ENCODE results near the gene ETV6.

ETV6 gene

DNA sequence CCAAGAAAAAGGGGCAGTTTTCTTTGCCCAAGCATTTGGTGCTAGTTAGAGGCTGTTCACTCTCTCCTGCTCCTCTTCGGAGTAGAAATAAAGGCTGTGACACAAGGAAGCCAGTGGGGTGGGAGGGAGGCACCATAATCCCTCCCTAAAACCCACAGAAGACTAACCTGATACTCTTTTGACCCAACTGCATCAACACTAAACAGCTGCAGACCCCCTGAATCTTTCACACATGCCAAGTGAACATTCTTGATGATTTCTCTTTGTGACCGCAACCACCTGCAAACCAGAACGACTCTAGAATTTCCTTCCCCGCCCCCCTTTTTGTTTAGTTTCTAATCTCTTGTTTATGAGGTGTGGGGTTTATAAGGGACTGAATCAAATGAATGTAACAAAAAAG, 245.4 kb downstream of the ETV6 start:
- no peaks in the 10 kb centered on the region for H4K20me1 ChIP-seq (ENCODE audit: insufficient read depth)
- no peaks in the 10 kb centered on the region for H3K36me3 ChIP-seq (ENCODE audit: insufficient read depth)
- peak overlapping the region; percentile 65 for H3K4me2 ChIP-seq
- H3K4me1 ChIP-seq (ENCODE audit: low read depth, poor library complexity, severe bottlenecking): peaks cover 61% of the 10 kb centered on the region
- TF ChIP-seq, protein P1, sequence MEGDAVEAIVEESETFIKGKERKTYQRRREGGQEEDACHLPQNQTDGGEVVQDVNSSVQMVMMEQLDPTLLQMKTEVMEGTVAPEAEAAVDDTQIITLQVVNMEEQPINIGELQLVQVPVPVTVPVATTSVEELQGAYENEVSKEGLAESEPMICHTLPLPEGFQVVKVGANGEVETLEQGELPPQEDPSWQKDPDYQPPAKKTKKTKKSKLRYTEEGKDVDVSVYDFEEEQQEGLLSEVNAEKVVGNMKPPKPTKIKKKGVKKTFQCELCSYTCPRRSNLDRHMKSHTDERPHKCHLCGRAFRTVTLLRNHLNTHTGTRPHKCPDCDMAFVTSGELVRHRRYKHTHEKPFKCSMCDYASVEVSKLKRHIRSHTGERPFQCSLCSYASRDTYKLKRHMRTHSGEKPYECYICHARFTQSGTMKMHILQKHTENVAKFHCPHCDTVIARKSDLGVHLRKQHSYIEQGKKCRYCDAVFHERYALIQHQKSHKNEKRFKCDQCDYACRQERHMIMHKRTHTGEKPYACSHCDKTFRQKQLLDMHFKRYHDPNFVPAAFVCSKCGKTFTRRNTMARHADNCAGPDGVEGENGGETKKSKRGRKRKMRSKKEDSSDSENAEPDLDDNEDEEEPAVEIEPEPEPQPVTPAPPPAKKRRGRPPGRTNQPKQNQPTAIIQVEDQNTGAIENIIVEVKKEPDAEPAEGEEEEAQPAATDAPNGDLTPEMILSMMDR (conservative IDR thresholded peaks at IDR 0.05; ENCODE audit: low read depth, low read length): no peak
- peak overlapping the region; percentile 76 for H3K27ac ChIP-seq
- H3K9ac ChIP-seq: peak overlapping the region; percentile 34; the same call in 1 of the 2 replicates
- no peak overlapping the region for H3K4me3 ChIP-seq (IDR thresholded peaks at IDR 0.05; ENCODE audit: insufficient read depth, low read depth, low read length)
- H3K79me2 ChIP-seq (ENCODE audit: insufficient read depth, low read depth): no peaks in the 10 kb centered on the region
- no peaks in the 10 kb centered on the region for H3K27me3 ChIP-seq (ENCODE audit: insufficient read depth, low read depth)
- no peak overlapping the region for H2AFZ ChIP-seq (ENCODE audit: low read depth)

DNA sequence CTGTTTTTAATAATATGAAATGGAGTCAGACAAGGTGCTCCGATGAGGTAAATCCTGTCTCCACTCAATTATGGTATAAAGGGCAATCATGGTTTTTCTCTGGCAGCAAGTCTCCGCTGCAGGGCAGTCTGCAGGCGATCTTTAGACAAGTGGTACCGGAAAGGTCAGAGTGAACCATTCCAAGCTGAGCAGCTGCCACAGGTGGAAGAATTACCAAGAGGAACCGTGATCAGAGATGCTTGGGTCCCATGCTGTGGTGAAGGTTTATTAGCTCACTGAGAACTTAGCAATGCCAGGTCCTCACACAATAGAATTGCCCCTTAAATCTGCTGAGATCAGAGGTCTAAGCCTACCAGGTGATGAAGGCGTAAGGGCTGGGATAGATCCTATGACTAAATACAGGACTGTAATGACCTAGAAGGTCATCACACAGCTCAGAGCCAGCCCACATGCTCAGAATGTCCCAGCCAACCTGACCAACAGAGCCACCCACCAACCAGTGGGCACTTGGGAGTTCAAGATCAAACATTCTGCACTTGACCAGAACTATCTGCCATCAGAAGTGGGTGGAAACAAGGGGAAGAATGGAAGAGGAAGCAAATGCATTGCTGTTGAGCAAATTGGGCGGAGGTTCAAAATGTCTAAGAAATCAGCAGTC, 246.1 kb downstream of the ETV6 start:
- TF ChIP-seq, protein P1 (conservative IDR thresholded peaks at IDR 0.05; ENCODE audit: low read depth, low read length): no peak
- Histone ChIP-seq H3K9ac (peak overlapping the region; percentile 34; the same call in 1 of the 2 replicates), H3K4me1 (ENCODE audit: low read depth, poor library complexity, severe bottlenecking) (peaks cover 61% of the 10 kb centered on the region), H4K20me1 (ENCODE audit: insufficient read depth) (no peaks in the 10 kb centered on the region), H3K27ac (peak overlapping the region; percentile 76), H3K4me3 (IDR thresholded peaks at IDR 0.05; ENCODE audit: insufficient read depth, low read depth, low read length) (no peak overlapping the region), H3K4me2 (peak overlapping the region; percentile 65), H2AFZ (ENCODE audit: low read depth) (no peak overlapping the region), H3K27me3 (ENCODE audit: insufficient read depth, low read depth) (no peaks in the 10 kb centered on the region), H3K36me3 (ENCODE audit: insufficient read depth) (no peaks in the 10 kb centered on the region), H3K79me2 (ENCODE audit: insufficient read depth, low read depth) (no peaks in the 10 kb centered on the region)

DNA sequence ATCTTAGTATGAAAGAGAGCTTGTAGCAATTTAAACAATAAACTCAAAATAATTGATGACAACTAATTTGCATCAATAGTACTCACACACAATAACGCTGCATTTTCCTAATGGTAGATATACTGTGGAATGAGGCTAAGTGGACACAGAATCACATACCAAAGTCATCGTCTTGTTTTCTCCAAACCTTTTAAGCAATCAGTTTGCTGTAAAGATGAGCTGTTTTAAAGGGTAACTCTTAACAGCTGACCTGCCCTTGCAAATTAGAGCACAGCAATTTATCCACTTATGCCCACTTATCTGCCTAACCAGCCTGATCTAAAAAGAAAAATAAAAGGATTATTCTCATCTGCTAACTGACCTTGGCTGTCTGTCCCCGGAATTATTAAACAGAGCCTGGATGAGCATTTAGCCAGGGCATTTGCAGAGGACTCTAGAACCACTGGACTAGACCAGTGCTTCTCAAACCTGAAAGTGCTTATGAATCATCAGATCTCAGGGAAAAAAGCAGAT, 247.0 kb downstream of the ETV6 start:
- TF ChIP-seq, protein P1 (conservative IDR thresholded peaks at IDR 0.05; ENCODE audit: low read depth, low read length): no peak
- Histone ChIP-seq H3K79me2 (ENCODE audit: insufficient read depth, low read depth) (no peaks in the 10 kb centered on the region), H4K20me1 (ENCODE audit: insufficient read depth) (no peaks in the 10 kb centered on the region), H3K36me3 (ENCODE audit: insufficient read depth) (no peaks in the 10 kb centered on the region), H2AFZ (ENCODE audit: low read depth) (no peak overlapping the region), H3K4me2 (peak overlapping the region; percentile 65), H3K27ac (peak overlapping the region; percentile 76; the same call in 1 of the 2 replicates), H3K27me3 (ENCODE audit: insufficient read depth, low read depth) (no peaks in the 10 kb centered on the region), H3K9ac (no peak overlapping the region; the same call in 1 of the 2 replicates), H3K4me3 (IDR thresholded peaks at IDR 0.05; ENCODE audit: insufficient read depth, low read depth, low read length) (no peak overlapping the region), H3K4me1 (ENCODE audit: low read depth, poor library complexity, severe bottlenecking) (peaks cover 60% of the 10 kb centered on the region)

DNA sequence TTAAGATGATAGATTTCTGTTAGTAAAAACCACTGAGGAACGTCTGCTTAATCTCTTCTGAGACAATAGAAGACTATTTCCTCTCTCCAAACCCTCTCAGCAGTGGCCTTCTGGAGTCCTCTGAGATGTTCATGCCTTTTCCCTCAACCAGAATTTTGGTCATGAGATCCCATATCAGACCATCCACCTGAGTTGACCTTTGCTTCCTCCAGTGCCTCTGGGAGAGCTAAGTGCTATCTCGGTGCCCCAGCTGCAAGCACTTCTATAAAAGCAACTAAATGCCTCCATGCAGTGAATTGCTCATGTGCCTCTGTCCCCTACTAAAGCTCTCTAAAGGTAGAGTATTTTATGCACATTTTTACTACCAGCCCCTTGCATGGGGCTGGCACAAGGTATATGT, 248.4 kb downstream of the ETV6 start:
- Histone ChIP-seq H3K27me3 (ENCODE audit: insufficient read depth, low read depth) (no peaks in the 10 kb centered on the region), H3K9ac (no peak overlapping the region), H4K20me1 (ENCODE audit: insufficient read depth) (no peaks in the 10 kb centered on the region), H3K4me3 (IDR thresholded peaks at IDR 0.05; ENCODE audit: insufficient read depth, low read depth, low read length) (no peak overlapping the region), H2AFZ (ENCODE audit: low read depth) (no peak overlapping the region), H3K27ac (no peak overlapping the region), H3K79me2 (ENCODE audit: insufficient read depth, low read depth) (no peaks in the 10 kb centered on the region), H3K36me3 (ENCODE audit: insufficient read depth) (no peaks in the 10 kb centered on the region), H3K4me2 (no peak overlapping the region), H3K4me1 (ENCODE audit: low read depth, poor library complexity, severe bottlenecking) (peaks cover 45% of the 10 kb centered on the region)
- TF ChIP-seq, protein P1 (conservative IDR thresholded peaks at IDR 0.05; ENCODE audit: low read depth, low read length): no peak

Measured in KMS-11 (cell line).